ENCODE results near the gene MS4A1. TPM values are rescaled to one million over a fixed set of nuclear protein-coding genes. Genes with fewer than 3 reads are reported as not detected.
"Not testable (repeated sequence)": the region's sequence is repeated elsewhere in the genome, so short reads cannot be mapped to it uniquely, and the experiment has no call there.

Gene MS4A1
- polyA plus RNA-seq, 1 of the 3 experiments (the other 2 are of a cell fraction), result not detected

- ChIA-PET CTCF (no interaction called here), POLR2A (no interaction called here)
- H3K79me2 ChIP-seq (ENCODE audit: insufficient read depth), result no peaks in the 10 kb centered on the region
- no peaks in the 10 kb centered on the region for H3F3A ChIP-seq (replicated peaks; ENCODE audit: insufficient read depth)
- no peaks in the 10 kb centered on the region for H3K36me3 ChIP-seq (replicated peaks in 1 of 2; ENCODE audit: control insufficient read depth in 1 of 2, insufficient read depth in 2 of 2, low read length in 1 of 2)
- no peak for DNase-seq
- H3K4me2 ChIP-seq, result peak overlapping the region; percentile 67
- H3K9ac ChIP-seq, result no peak overlapping the region
- no peak overlapping the region for H2AFZ ChIP-seq (ENCODE audit: low read depth)
- no peak for TF ChIP-seq TCF12 (IDR thresholded peaks at IDR 0.05)
- no peak for TF ChIP-seq JUND (IDR thresholded peaks at IDR 0.05)
- no peak for TF ChIP-seq RXRA (IDR thresholded peaks at IDR 0.05; ENCODE audit: borderline replicate concordance, low read depth)
- no peak for TF ChIP-seq ZBTB33 (IDR thresholded peaks at IDR 0.05; ENCODE audit: borderline replicate concordance, low read depth)
- no peak for TF ChIP-seq FOXJ3 (CRISPR knock-in tag; IDR thresholded peaks at IDR 0.05)
- no peaks in the 10 kb centered on the region; the same call in 1 of the 2 replicates for H3K9me3 ChIP-seq
- no peak overlapping the region for H3K27ac ChIP-seq (ENCODE audit: low read depth in 2 of 2, low read length in 1 of 2)
- H3K4me1 ChIP-seq (ENCODE audit: control insufficient read depth in 1 of 2, insufficient read depth in 2 of 2, low read depth in 1 of 2, low read length in 1 of 2), result no peaks in the 10 kb centered on the region
- H3K4me3 ChIP-seq (ENCODE audit: low read depth in 2 of 2, low read length in 1 of 2), result peak overlapping the region in 1 of 2 experiments; percentile 65; a peak in 1 of 4 replicates
- H4K20me1 ChIP-seq (ENCODE audit: insufficient read depth), result no peaks in the 10 kb centered on the region
- no peaks in the 10 kb centered on the region for H3K9me2 ChIP-seq
- H3K27me3 ChIP-seq (ENCODE audit: insufficient read depth), result no peaks in the 10 kb centered on the region
Observed at GRCh38 chr11:60447070-60447469, 8.6 kb upstream of the MS4A1 start.

- Histone ChIP-seq H3K27ac (ENCODE audit: low read depth in 2 of 2, low read length in 1 of 2) (no peak overlapping the region), H3K36me3 (replicated peaks in 1 of 2; ENCODE audit: control insufficient read depth in 1 of 2, insufficient read depth in 2 of 2, low read length in 1 of 2) (no peaks in the 10 kb centered on the region), H3K9me2 (no peaks in the 10 kb centered on the region), H3K9me3 (no peaks in the 10 kb centered on the region; the same call in 1 of the 2 replicates), H3K4me2 (no peak overlapping the region), H3K27me3 (ENCODE audit: insufficient read depth) (no peaks in the 10 kb centered on the region), H3K79me2 (ENCODE audit: insufficient read depth) (no peaks in the 10 kb centered on the region), H3K4me1 (ENCODE audit: control insufficient read depth in 1 of 2, insufficient read depth in 2 of 2, low read depth in 1 of 2, low read length in 1 of 2) (no peaks in the 10 kb centered on the region), H4K20me1 (ENCODE audit: insufficient read depth) (no peaks in the 10 kb centered on the region), H2AFZ (ENCODE audit: low read depth) (no peak overlapping the region), H3K4me3 (ENCODE audit: low read depth in 2 of 2, low read length in 1 of 2) (no peak overlapping the region), H3F3A (replicated peaks; ENCODE audit: insufficient read depth) (no peaks in the 10 kb centered on the region), H3K9ac (no peak overlapping the region)
- CTCF ChIA-PET, result no interaction called here
- POLR2A ChIA-PET, result no interaction called here
- TF ChIP-seq RFX5 (IDR thresholded peaks at IDR 0.05; ENCODE audit: low read length) (no peak), SIN3A (IDR thresholded peaks at IDR 0.05; ENCODE audit: borderline replicate concordance, low read depth, low read length) (no peak), TCF12 (IDR thresholded peaks at IDR 0.05) (no peak)
- DNase-seq, result no peak
Observed at GRCh38 chr11:60447846-60448245, 7.8 kb upstream of the MS4A1 start.

GRCh38 chr11:60451185-60451584 lies 4.5 kb upstream of the MS4A1 start:
- POLR2A ChIA-PET; CTCF ChIA-PET; H3K27me3 ChIP-seq (ENCODE audit: insufficient read depth); H3K9me3 ChIP-seq; H3K4me3 ChIP-seq (ENCODE audit: low read depth in 2 of 2, low read length in 1 of 2); H2AFZ ChIP-seq (ENCODE audit: low read depth); H3F3A ChIP-seq (replicated peaks; ENCODE audit: insufficient read depth); H4K20me1 ChIP-seq (ENCODE audit: insufficient read depth); DNase-seq; H3K36me3 ChIP-seq (replicated peaks in 1 of 2; ENCODE audit: control insufficient read depth in 1 of 2, insufficient read depth in 2 of 2, low read length in 1 of 2); H3K9me2 ChIP-seq; H3K4me1 ChIP-seq (ENCODE audit: control insufficient read depth in 1 of 2, insufficient read depth in 2 of 2, low read depth in 1 of 2, low read length in 1 of 2); H3K27ac ChIP-seq (ENCODE audit: low read depth in 2 of 2, low read length in 1 of 2); H3K9ac ChIP-seq; H3K4me2 ChIP-seq; H3K79me2 ChIP-seq (ENCODE audit: insufficient read depth): not testable (repeated sequence)
- 46% methylated on average over 7 of the region's 32 CpGs for WGBS (ENCODE audit: low lambda C conversion rate)
